H1 (cell line): Measurements from ENCODE around the gene SPINK1. TPM values are rescaled to one million over a fixed set of nuclear protein-coding genes. Genes with fewer than 3 reads are reported as not detected.

Experiments used
- CTCF ChIA-PET: fragments of 300-600 bp; sonication (Branson Sonifier 250); formaldehyde crosslinking; loops from one replicate; lab custom pipeline; 2021; ENCODE audit not compliant: partially characterized antibody; lab: Charles Lee
- POLR2A ChIA-PET: fragments of 300-600 bp; sonication (Branson Sonifier 250); formaldehyde crosslinking; loops from one replicate; lab custom pipeline; 2021; ENCODE audit warnings: inconsistent platforms; ENCODE audit not compliant: partially characterized antibody; lab: Charles Lee
- DNase-seq, 2 experiments: peaks; one replicate each; pipeline versions ENCODE4 v3.0.0 to v3.0.0-alpha.2; 2010 to 2022; ENCODE audit warnings: low spot score in 2 of 2, low read depth in 1 of 2, mixed read lengths in 1 of 2
- FAIRE-seq: peaks from 2 replicates; lab custom pipeline; 2011; peaks lifted over from hg19 to GRCh38; lab: Jason Lieb, UNC
- H2AFZ ChIP-seq: 2 replicates; pipeline ENCODE4 v1.8.1; 2012; ENCODE audit warnings: low read length, inconsistent platforms
- H2AK5ac ChIP-seq: 2 replicates; pipeline ENCODE4 v1.6.1; 2013; ENCODE audit warnings: low read depth, low read length
- H2BK120ac ChIP-seq: replicated peaks from 2 replicates; pipeline ENCODE3; 2013; ENCODE audit warnings: low read depth, low read length, inconsistent platforms
- H2BK12ac ChIP-seq: 2 replicates; pipeline ENCODE4 v1.6.1; 2013; ENCODE audit warnings: low read depth, low read length
- H2BK15ac ChIP-seq: 2 replicates; pipeline ENCODE4 v1.6.1; 2013; ENCODE audit warnings: low read length
- H2BK20ac ChIP-seq: 2 replicates; pipeline ENCODE4 v1.6.1; 2013; ENCODE audit warnings: low read length
- H2BK5ac ChIP-seq: 2 replicates; pipeline ENCODE4 v1.6.1; 2013; ENCODE audit warnings: low read depth, low read length
- H3K14ac ChIP-seq: 2 replicates; pipeline ENCODE4 v1.6.1; 2013; ENCODE audit warnings: inconsistent platforms; ENCODE audit not compliant: insufficient read length
- H3K18ac ChIP-seq: 2 replicates; pipeline ENCODE4 v1.6.1; 2013; ENCODE audit warnings: low read length; ENCODE audit errors: extremely low read depth
- H3K23ac ChIP-seq: 2 replicates; pipeline ENCODE4 v1.6.1; 2013; ENCODE audit warnings: inconsistent platforms; ENCODE audit not compliant: insufficient read length
- H3K23me2 ChIP-seq: 2 replicates; pipeline ENCODE4 v1.6.1; 2013; ENCODE audit warnings: low read depth, low read length
- H3K27ac ChIP-seq: 2 replicates; pipeline ENCODE4 v1.6.1; 2011; ENCODE audit warnings: low read depth, low read length, inconsistent platforms
- H3K27me3 ChIP-seq, 4 experiments: replicated peaks in 1 of 4; 1 replicate in 1 of 4; 2 replicates in 3 of 4; pipeline versions ENCODE4 v1.6.1 to v1.8.1; 2011 to 2013; ENCODE audit warnings: low read length in 3 of 4, mild to moderate bottlenecking in 3 of 4, inconsistent platforms in 2 of 4, mixed read lengths in 2 of 4, moderate library complexity in 1 of 4; ENCODE audit not compliant: control insufficient read depth in 3 of 4, insufficient read depth in 3 of 4; ENCODE audit errors: extremely low read depth in 1 of 4
- H3K36me3 ChIP-seq, 4 experiments: 2 replicates each; pipeline versions ENCODE4 v1.6.1 to v1.8.1; 2011 to 2013; ENCODE audit warnings: mild to moderate bottlenecking in 4 of 4, low read length in 3 of 4, moderate library complexity in 2 of 4, control low read depth in 1 of 4, inconsistent platforms in 1 of 4; ENCODE audit not compliant: insufficient read depth in 4 of 4, control insufficient read depth in 2 of 4
- H3K4ac ChIP-seq: replicated peaks from 2 replicates; pipeline ENCODE3; 2013; ENCODE audit warnings: low read length, low read depth, mixed read lengths, inconsistent platforms; ENCODE audit not compliant: insufficient read length
- H3K4me1 ChIP-seq, 4 experiments: replicated peaks in 1 of 4; 1 replicate in 1 of 4; 2 replicates in 3 of 4; pipeline versions ENCODE4 v1.6.1 to v1.8.1; 2011 to 2013; ENCODE audit warnings: low read length in 3 of 4, inconsistent platforms in 2 of 4, mixed read lengths in 1 of 4; ENCODE audit not compliant: insufficient read depth in 4 of 4, control insufficient read depth in 3 of 4
- H3K4me2 ChIP-seq, 2 experiments: 2 replicates each; pipeline versions ENCODE4 v1.6.1 to v1.8.1; 2011 to 2013; ENCODE audit warnings: low read depth in 2 of 2, low read length in 2 of 2, control low read depth in 1 of 2, inconsistent platforms in 1 of 2, mild to moderate bottlenecking in 1 of 2; ENCODE audit not compliant: insufficient read depth in 1 of 2
- H3K4me3 ChIP-seq, 4 experiments: fragments of 200-600, 300-600 bp in 1 of 4; sonication (generic), shearing (Covaris generic), sonication (Bioruptor Twin) in 1 of 4; 2 replicates each; pipeline versions ENCODE4 v1.5.1 to v1.8.1; 2011 to 2016; ENCODE audit warnings: low read length in 4 of 4, low read depth in 3 of 4, control low read depth in 2 of 4, inconsistent platforms in 2 of 4, mild to moderate bottlenecking in 2 of 4, mixed read lengths in 1 of 4, moderate library complexity in 1 of 4; ENCODE audit not compliant: insufficient read depth in 2 of 4; ENCODE audit errors: extremely low read depth in 1 of 4
- H3K56ac ChIP-seq: replicated peaks from 2 replicates; pipeline ENCODE3; 2013; ENCODE audit warnings: low read depth, mild to moderate bottlenecking, mixed read lengths, low read length, inconsistent platforms; ENCODE audit not compliant: insufficient read length
- H3K79me1 ChIP-seq: 2 replicates; pipeline ENCODE4 v1.6.1; 2013; ENCODE audit warnings: low read depth, low read length, control low read depth
- H3K79me2 ChIP-seq, 2 experiments: 2 replicates each; pipeline versions ENCODE4 v1.6.1 to v1.8.1; 2012 to 2013; ENCODE audit warnings: low read length in 2 of 2, mild to moderate bottlenecking in 2 of 2, inconsistent platforms in 1 of 2; ENCODE audit not compliant: insufficient read depth in 2 of 2, control insufficient read depth in 1 of 2
- H3K9ac ChIP-seq, 4 experiments: replicated peaks in 1 of 4; 1 replicate in 1 of 4; 2 replicates in 3 of 4; pipeline versions ENCODE4 v1.6.1 to v1.8.1; 2011 to 2013; ENCODE audit warnings: low read depth in 3 of 4, low read length in 3 of 4, control low read depth in 2 of 4, mild to moderate bottlenecking in 2 of 4, moderate library complexity in 2 of 4, inconsistent platforms in 1 of 4; ENCODE audit errors: extremely low read depth in 1 of 4
- H3K9me3 ChIP-seq, 2 experiments: 2 replicates each; pipeline versions ENCODE4 v1.6.1 to v1.8.1; 2012 to 2013; ENCODE audit warnings: mild to moderate bottlenecking in 2 of 2, moderate library complexity in 2 of 2, control low read depth in 1 of 2, inconsistent platforms in 1 of 2, low read depth in 1 of 2, low read length in 1 of 2, mixed read lengths in 1 of 2; ENCODE audit not compliant: insufficient read depth in 2 of 2
- H4K20me1 ChIP-seq, 2 experiments: replicated peaks in 1 of 2; 2 replicates each; pipeline versions ENCODE3 to v1.8.1; 2011 to 2013; ENCODE audit warnings: inconsistent platforms in 2 of 2, low read length in 2 of 2, mild to moderate bottlenecking in 1 of 2; ENCODE audit not compliant: insufficient read depth in 2 of 2, control insufficient read depth in 1 of 2
- H4K5ac ChIP-seq: 2 replicates; pipeline ENCODE4 v1.6.1; 2013; ENCODE audit warnings: low read length, low read depth, mixed read lengths, inconsistent platforms; ENCODE audit not compliant: insufficient read length
- H4K8ac ChIP-seq: 2 replicates; pipeline ENCODE4 v1.8.0; 2013; ENCODE audit warnings: mild to moderate bottlenecking, moderate library complexity, low read length, inconsistent platforms; ENCODE audit not compliant: insufficient read depth; ENCODE audit errors: extremely low read depth
- H4K91ac ChIP-seq: replicated peaks from 2 replicates; pipeline ENCODE3; 2013; ENCODE audit warnings: low read length, mixed read lengths, inconsistent platforms; ENCODE audit not compliant: insufficient read length
- JUND ChIP-seq: IDR thresholded peaks from 2 replicates; pipeline ENCODE4 v1.6.1; 2011; ENCODE audit warnings: mild to moderate bottlenecking, improper control_type of control experiment, low read length
- KDM5A ChIP-seq: fragments of 200-600 bp; IDR thresholded peaks from 2 replicates; pipeline ENCODE4 v1.7.1; 2012; ENCODE audit warnings: mild to moderate bottlenecking, low read length, inconsistent platforms, mixed read lengths
- RAD21 ChIP-seq, 2 experiments: IDR thresholded peaks in 1 of 2; conservative IDR thresholded peaks in 1 of 2; 2 replicates each; pipeline ENCODE4 v1.6.1; 2011; ENCODE audit warnings: low read depth in 2 of 2, low read length in 2 of 2, improper control_type of control experiment in 1 of 2, inconsistent platforms in 1 of 2, mild to moderate bottlenecking in 1 of 2, moderate library complexity in 1 of 2
- WGBS, 2 experiments: shearing (Covaris generic) in 1 of 2; methylation state at CpG; one replicate each; pipeline versions ENCODE4 v1.1.6 to v1.1.7; 2013 to 2015; ENCODE audit warnings: low lambda C conversion rate in 2 of 2, mixed read lengths in 2 of 2, inconsistent platforms in 1 of 2, low coverage in 1 of 2, missing lambda C conversion rate in 1 of 2; ENCODE audit not compliant: insufficient replicate concordance in 2 of 2, insufficient coverage in 1 of 2, insufficient read length in 1 of 2; ENCODE audit errors: extremely low coverage in 1 of 2, missing lambda C conversion rate in 1 of 2; 5-methylcytosine and 5-hydroxymethylcytosine counted together
- polyA plus RNA-seq, 7 experiments: library from polyadenylated mRNA; depleted of rRNA in 3 of 7; stranded (reverse) in 5 of 7; unstranded in 2 of 7; fragments of >200 nt in 5 of 7; fragments of 200-250 nt in 2 of 7; gene quantifications; 1 replicate in 5 of 7; 2 replicates in 1 of 7; 4 replicates in 1 of 7; pipeline versions ENCODE4 v1.2.1 to v1.2.3, GENCODE V29; 2011 to 2013; ENCODE audit warnings: missing spikeins in 2 of 7, mixed read lengths in 2 of 7
- total RNA-seq: library from RNA; stranded (reverse); fragmentation: NEBNext Ultra II Directional; extraction: Animal tissue kit (Norgen Biotek cat#: 25700); gene quantifications from 2 replicates; pipeline ENCODE4 v1.2.1, GENCODE V29; 2021

SPINK1 gene
- total and polyA plus RNA-seq, 2 of the 8 experiments (the other 6 are each of a cell fraction or from before 2014, with no cell fraction given), result 0.48 to 1.3 TPM

GRCh38 chr5:147784146-147784987 lies 47.1 kb downstream of the SPINK1 start:
- H2AFZ ChIP-seq, result 0 out of 2 replicates have a peak overlapping the region, but pooled peaks have one; percentile 29
- H2BK120ac ChIP-seq, result no peak overlapping the region
- no peak overlapping the region for H3K4me2 ChIP-seq
- H3K79me1 ChIP-seq, result no peaks in the 10 kb centered on the region
- H2BK12ac ChIP-seq, result no peak overlapping the region
- peak overlapping the region; percentile 27; the same call in 1 of the 2 replicates for H2BK20ac ChIP-seq
- no peaks in the 10 kb centered on the region for H3K9me3 ChIP-seq
- H3K4ac ChIP-seq, result no peak overlapping the region
- no peak for DNase-seq
- H3K23ac ChIP-seq, result no peak overlapping the region
- POLR2A ChIA-PET, result no interaction called here
- CTCF ChIA-PET, result interaction anchor here (0.6 to 0.9 kb wide), 5 partner anchors 36 to 156 kb away, joined by 3 to 4 read pairs (median 3); no protein-coding TSS in a partner anchor
- WGBS, 2 experiments, result 91% methylated on average over 8 of the region's 8 CpGs; no CpG with 5 or more reads in 1 of the 2 experiments
- H4K20me1 ChIP-seq, result no peaks in the 10 kb centered on the region
- no peak for FAIRE-seq
- no peak overlapping the region for H4K91ac ChIP-seq
- no peak overlapping the region for H4K8ac ChIP-seq
- H3K18ac ChIP-seq, result 0 out of 2 replicates have a peak overlapping the region, but pooled peaks have one; percentile 9
- H4K5ac ChIP-seq, result no peak overlapping the region
- H3K56ac ChIP-seq, result no peak overlapping the region
- no peak overlapping the region for H3K4me3 ChIP-seq
- no peak overlapping the region for H3K9ac ChIP-seq
- no peak overlapping the region for H2BK5ac ChIP-seq
- H3K79me2 ChIP-seq, result peaks cover 0 to 25% of the 10 kb centered on the region in 2 experiments; a peak in 2 of 4 replicates
- no peak overlapping the region for H3K14ac ChIP-seq
- peaks cover 5% of the 10 kb centered on the region; the same call in 1 of the 2 replicates for H3K23me2 ChIP-seq
- H2AK5ac ChIP-seq, result no peak overlapping the region
- H3K4me1 ChIP-seq, result peaks cover 0 to 5% (median 2%) of the 10 kb centered on the region in 4 experiments; a peak in 2 of 7 replicates
- no peaks in the 10 kb centered on the region for H3K36me3 ChIP-seq
- no peak overlapping the region for H2BK15ac ChIP-seq
- no peak overlapping the region for H3K27ac ChIP-seq
- no peaks in the 10 kb centered on the region for H3K27me3 ChIP-seq
- TF ChIP-seq KDM5A, result no peak
- TF ChIP-seq JUND, result no peak
- TF ChIP-seq RAD21 (IDR thresholded peaks at IDR 0.05 in 1 of 2, conservative IDR thresholded peaks at IDR 0.05 in 1 of 2; ENCODE audit: low read depth in 2 of 2, low read length in 2 of 2), result no peak
